Hepatocyte (in vitro differentiated cells): ENCODE results near the gene COL2A1. TPM values are rescaled to one million over a fixed set of nuclear protein-coding genes. Genes with fewer than 3 reads are reported as not detected.

Experiments used
- DNase-seq: peaks from one replicate; pipeline ENCODE4 v3.0.0-alpha.2; 2016; ENCODE audit warnings: low spot score
- H2AFZ ChIP-seq: fragments of 200-600 bp; sonication (generic); 2 replicates; pipeline ENCODE4 v1.6.0; 2016; ENCODE audit warnings: antibody characterized with exemption, mild to moderate bottlenecking
- H3K27ac ChIP-seq: fragments of 200-600 bp; sonication (generic); 2 replicates; pipeline ENCODE4 v1.5.1; 2016; ENCODE audit warnings: mild to moderate bottlenecking
- H3K27me3 ChIP-seq: fragments of 200-600 bp; sonication (generic); 2 replicates; pipeline ENCODE4 v1.6.1; 2016
- H3K36me3 ChIP-seq: fragments of 200-600 bp; sonication (generic); replicated peaks from 2 replicates; pipeline ENCODE4 v1.5.1; 2016; ENCODE audit warnings: low read depth; ENCODE audit not compliant: insufficient read depth
- H3K4me1 ChIP-seq: fragments of 200-600 bp; sonication (generic); 2 replicates; pipeline ENCODE4 v1.5.1; 2016; ENCODE audit warnings: mild to moderate bottlenecking, moderate library complexity; ENCODE audit not compliant: insufficient read depth
- H3K4me2 ChIP-seq: fragments of 200-600 bp; sonication (generic); 2 replicates; pipeline ENCODE4 v1.6.0; 2016
- H3K4me3 ChIP-seq: fragments of 200-600 bp; sonication (generic); 2 replicates; pipeline ENCODE4 v1.5.1; 2016; ENCODE audit warnings: mild to moderate bottlenecking
- H3K79me2 ChIP-seq: fragments of 200-600 bp; sonication (generic); 2 replicates; pipeline ENCODE4 v1.6.0; 2017; ENCODE audit warnings: mild to moderate bottlenecking
- H3K9me2 ChIP-seq: fragments of 200-600 bp; sonication (generic); replicated peaks from 2 replicates; pipeline ENCODE4 v1.6.0; 2017; ENCODE audit warnings: mild to moderate bottlenecking; ENCODE audit not compliant: insufficient read depth
- H3K9me3 ChIP-seq: fragments of 200-600 bp; sonication (generic); 2 replicates; pipeline ENCODE4 v1.5.1; 2016; ENCODE audit warnings: low read depth, mild to moderate bottlenecking
- H4K20me1 ChIP-seq: fragments of 200-600 bp; sonication (generic); 2 replicates; pipeline ENCODE4 v1.6.0; 2016; ENCODE audit warnings: mild to moderate bottlenecking; ENCODE audit not compliant: insufficient read depth, poor library complexity, severe bottlenecking
- EZH2 ChIP-seq: fragments of 200-600 bp; sonication (generic); IDR thresholded peaks from 2 replicates; pipeline ENCODE4 v1.6.1; 2016; ENCODE audit warnings: antibody characterized with exemption, mild to moderate bottlenecking, borderline replicate concordance
- EZH2phosphoT487 ChIP-seq: fragments of 200-600 bp; sonication (generic); IDR thresholded peaks from one replicate; pipeline ENCODE4 v1.6.1; 2018; ENCODE audit warnings: antibody characterized with exemption, mild to moderate bottlenecking, low read depth, moderate library complexity; ENCODE audit not compliant: unreplicated experiment, severe bottlenecking
- WGBS: methylation state at CpG from one replicate; pipeline ENCODE4 v1.1.6; 2016; ENCODE audit warnings: low lambda C conversion rate; ENCODE audit errors: missing lambda C conversion rate; 5-methylcytosine and 5-hydroxymethylcytosine counted together
- polyA plus RNA-seq: library from polyadenylated mRNA; unstranded; fragments of >200 nt; fragmentation: Nextera tagmentation; extraction: Ambion mirVana; gene quantifications from 2 replicates; pipeline ENCODE4 v1.2.1, GENCODE V29; 2016
- total RNA-seq: library from RNA; depleted of rRNA; stranded (reverse); fragments of >200 nt; gene quantifications from 2 replicates; pipeline ENCODE4 v1.2.3, GENCODE V29; 2014
- TF ChIP-seq, protein P1 (sequence below): fragments of 200-600 bp; sonication (generic); IDR thresholded peaks from 2 replicates; pipeline ENCODE4 v1.5.1; 2016; ENCODE audit warnings: antibody characterized with exemption, mild to moderate bottlenecking; ENCODE audit not compliant: poor library complexity

COL2A1 gene
- total and polyA plus RNA-seq, 2 experiments from 2014 or later = 52.5 to 57.9 TPM

DNA sequence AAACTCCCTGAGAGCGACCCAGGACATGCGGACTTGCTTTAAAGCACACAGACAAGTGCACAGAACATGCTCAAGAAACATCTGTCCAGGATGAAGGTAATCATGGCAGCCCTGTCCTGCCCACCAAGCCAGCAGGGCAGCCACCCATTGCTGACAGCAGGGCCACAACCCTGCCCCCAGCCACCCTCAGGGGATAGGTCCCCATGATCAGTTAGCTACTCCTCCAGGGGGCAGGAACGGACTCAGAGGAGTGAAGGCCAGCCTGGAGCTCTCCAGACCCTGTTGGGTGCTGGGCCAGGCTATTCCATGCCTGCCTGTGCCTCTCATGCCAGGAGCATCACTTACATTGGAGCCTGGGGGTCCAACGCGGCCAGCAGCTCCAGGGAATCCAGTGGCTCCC, 25.1 kb downstream of the COL2A1 start:
- Histone ChIP-seq H3K9me2 (no peaks in the 10 kb centered on the region), H3K27me3 (no peaks in the 10 kb centered on the region), H3K9me3 (no peaks in the 10 kb centered on the region), H3K79me2 (no peaks in the 10 kb centered on the region), H3K4me1 (peaks cover 10% of the 10 kb centered on the region), H3K4me2 (no peak overlapping the region), H3K36me3 (no peaks in the 10 kb centered on the region), H3K4me3 (no peak overlapping the region), H3K27ac (no peak overlapping the region), H2AFZ (no peak overlapping the region), H4K20me1 (no peaks in the 10 kb centered on the region)
- no peak for DNase-seq
- 87% methylated on average over 5 of the region's 5 CpGs for WGBS
- TF ChIP-seq, protein P1, sequence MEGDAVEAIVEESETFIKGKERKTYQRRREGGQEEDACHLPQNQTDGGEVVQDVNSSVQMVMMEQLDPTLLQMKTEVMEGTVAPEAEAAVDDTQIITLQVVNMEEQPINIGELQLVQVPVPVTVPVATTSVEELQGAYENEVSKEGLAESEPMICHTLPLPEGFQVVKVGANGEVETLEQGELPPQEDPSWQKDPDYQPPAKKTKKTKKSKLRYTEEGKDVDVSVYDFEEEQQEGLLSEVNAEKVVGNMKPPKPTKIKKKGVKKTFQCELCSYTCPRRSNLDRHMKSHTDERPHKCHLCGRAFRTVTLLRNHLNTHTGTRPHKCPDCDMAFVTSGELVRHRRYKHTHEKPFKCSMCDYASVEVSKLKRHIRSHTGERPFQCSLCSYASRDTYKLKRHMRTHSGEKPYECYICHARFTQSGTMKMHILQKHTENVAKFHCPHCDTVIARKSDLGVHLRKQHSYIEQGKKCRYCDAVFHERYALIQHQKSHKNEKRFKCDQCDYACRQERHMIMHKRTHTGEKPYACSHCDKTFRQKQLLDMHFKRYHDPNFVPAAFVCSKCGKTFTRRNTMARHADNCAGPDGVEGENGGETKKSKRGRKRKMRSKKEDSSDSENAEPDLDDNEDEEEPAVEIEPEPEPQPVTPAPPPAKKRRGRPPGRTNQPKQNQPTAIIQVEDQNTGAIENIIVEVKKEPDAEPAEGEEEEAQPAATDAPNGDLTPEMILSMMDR = no peak
- TF ChIP-seq EZH2phosphoT487 = no peak
- no peak for TF ChIP-seq EZH2

DNA sequence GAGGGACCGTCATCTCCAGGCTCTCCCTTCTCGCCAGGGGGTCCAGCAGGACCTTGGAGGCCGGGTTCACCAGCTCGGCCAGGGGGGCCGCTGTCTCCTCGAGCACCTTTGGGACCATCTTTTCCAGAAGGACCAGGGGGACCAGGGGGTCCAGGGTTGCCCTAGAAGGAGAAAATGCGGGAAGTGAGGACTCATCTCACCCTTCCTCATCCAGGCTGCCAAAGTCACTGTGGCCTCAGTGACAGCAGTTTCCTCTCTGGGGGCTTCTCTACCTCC, 25.7 kb downstream of the COL2A1 start:
- Histone ChIP-seq H3K27me3 (no peaks in the 10 kb centered on the region), H3K36me3 (no peaks in the 10 kb centered on the region), H3K4me1 (peaks cover 10% of the 10 kb centered on the region), H3K27ac (no peak overlapping the region), H3K9me3 (no peaks in the 10 kb centered on the region), H2AFZ (no peak overlapping the region), H3K9me2 (no peaks in the 10 kb centered on the region), H3K4me2 (no peak overlapping the region), H3K79me2 (no peaks in the 10 kb centered on the region), H4K20me1 (no peaks in the 10 kb centered on the region), H3K4me3 (no peak overlapping the region)
- no peak for TF ChIP-seq EZH2
- TF ChIP-seq, protein P1 = no peak
- TF ChIP-seq EZH2phosphoT487 = no peak
- 94% methylated on average over 7 of the region's 7 CpGs for WGBS
- no peak for DNase-seq

DNA sequence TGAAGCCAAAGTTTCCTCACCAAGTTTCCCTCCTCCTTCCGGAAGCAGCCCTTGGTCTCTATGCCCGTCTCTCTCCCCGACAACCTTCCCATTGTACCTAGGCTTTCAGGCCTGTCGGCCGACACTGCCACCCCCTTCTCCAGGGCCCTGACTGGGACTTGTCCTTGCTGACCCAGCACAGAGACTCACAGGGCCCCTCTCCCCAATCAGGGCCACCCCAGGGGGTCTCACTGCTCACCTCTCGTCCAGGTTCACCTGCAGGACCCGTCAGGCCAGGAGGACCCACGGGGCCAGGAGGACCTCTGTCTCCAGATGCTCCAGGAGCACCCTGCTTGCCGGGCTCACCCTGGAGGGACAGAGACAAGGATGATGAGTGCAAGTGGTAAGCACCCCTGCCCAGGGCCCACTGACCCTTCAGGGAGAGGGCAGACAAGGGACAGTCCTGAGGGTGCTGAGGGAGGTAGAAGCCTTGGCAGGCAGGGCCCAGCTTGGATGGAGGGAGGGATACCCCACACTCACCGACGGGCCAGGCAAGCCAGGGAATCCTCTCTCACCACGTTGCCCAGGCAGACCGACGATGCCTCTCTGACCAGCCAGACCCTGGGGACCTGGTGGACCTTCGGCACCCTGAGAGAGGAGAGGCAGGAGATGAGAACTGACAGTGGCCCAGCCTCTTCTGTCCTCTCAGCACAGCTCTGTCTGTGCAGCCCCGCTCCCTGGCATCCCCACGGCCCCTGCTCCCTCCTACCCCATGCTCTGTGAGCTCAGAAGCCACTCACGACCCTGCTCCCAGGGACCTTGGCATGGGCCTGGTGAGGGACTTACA, 26.3 kb downstream of the COL2A1 start:
- H3K27ac ChIP-seq = no peak overlapping the region
- H3K27me3 ChIP-seq = no peaks in the 10 kb centered on the region
- H3K36me3 ChIP-seq = no peaks in the 10 kb centered on the region
- H3K4me2 ChIP-seq = no peak overlapping the region
- no peak for DNase-seq
- no peaks in the 10 kb centered on the region for H3K9me3 ChIP-seq
- H3K9me2 ChIP-seq = no peaks in the 10 kb centered on the region
- TF ChIP-seq EZH2 = no peak
- TF ChIP-seq, protein P1 = no peak
- TF ChIP-seq EZH2phosphoT487 = no peak
- H3K4me3 ChIP-seq = no peak overlapping the region
- peaks cover 10% of the 10 kb centered on the region for H3K4me1 ChIP-seq
- H3K79me2 ChIP-seq = no peaks in the 10 kb centered on the region
- H2AFZ ChIP-seq = no peak overlapping the region
- WGBS = 84% methylated on average over 18 of the region's 18 CpGs
- H4K20me1 ChIP-seq = no peaks in the 10 kb centered on the region
